ENCODE measurements around the gene CD86. TPM values are rescaled to one million over a fixed set of nuclear protein-coding genes. Genes with fewer than 3 reads are reported as not detected.

Gene CD86
- total and polyA plus RNA-seq, 2 of the 8 experiments (the other 6 are each of a cell fraction or from before 2014, with no cell fraction given): 0.12 to 0.30 TPM

DNA sequence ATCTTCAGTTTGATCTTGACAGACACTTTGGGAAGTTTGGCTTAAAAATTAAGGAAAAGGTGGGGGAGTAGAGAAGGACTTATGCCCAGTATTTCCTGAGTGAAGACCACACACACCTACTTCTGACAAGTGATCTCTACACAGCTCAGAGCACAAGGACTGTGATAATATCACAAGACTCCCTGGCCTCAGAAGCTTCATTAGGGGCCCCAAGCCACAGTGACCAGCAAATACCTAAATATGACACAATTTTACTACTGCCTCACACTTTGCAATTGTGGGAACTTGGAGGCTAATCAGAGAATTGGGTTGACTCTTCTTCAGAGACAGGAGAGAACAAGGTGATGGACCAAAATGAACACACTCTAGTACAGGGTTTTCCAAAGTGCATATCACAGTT lies 35.7 kb upstream of the CD86 start (continued):
- TF ChIP-seq RNF2 (IDR thresholded peaks at IDR 0.05; ENCODE audit: borderline replicate concordance, low read depth, low read length, missing control alignments, poor library complexity, severe bottlenecking): no peak
- TF ChIP-seq CEBPB (IDR thresholded peaks at IDR 0.05; ENCODE audit: low read depth, low read length): no peak
- no peak for TF ChIP-seq RXRA (IDR thresholded peaks at IDR 0.05; ENCODE audit: insufficient read depth, low read depth, low read length)
- no peak for TF ChIP-seq FOSL1 (IDR thresholded peaks at IDR 0.05; ENCODE audit: insufficient read depth, low read depth, low read length)
- TF ChIP-seq TAF1 (IDR thresholded peaks at IDR 0.05; ENCODE audit: low read depth, low read length): no peak
- no peak for TF ChIP-seq KDM5A (IDR thresholded peaks at IDR 0.05; ENCODE audit: low read length)
- TF ChIP-seq GTF2F1 (IDR thresholded peaks at IDR 0.05; ENCODE audit: borderline replicate concordance, low read depth, low read length): no peak
- no peak for TF ChIP-seq EZH2 (IDR thresholded peaks at IDR 0.05; ENCODE audit: low read depth, low read length, severe bottlenecking)
- no peak for TF ChIP-seq SRF (IDR thresholded peaks at IDR 0.05; ENCODE audit: low read depth, low read length)
- TF ChIP-seq SP1 (IDR thresholded peaks at IDR 0.05; ENCODE audit: low read depth, low read length): no peak
- no peak for TF ChIP-seq GABPA (IDR thresholded peaks at IDR 0.05; ENCODE audit: borderline replicate concordance, insufficient read depth, low read length)
- TF ChIP-seq HDAC6 (IDR thresholded peaks at IDR 0.05; ENCODE audit: low read depth, low read length): no peak
- no peak for TF ChIP-seq TBP (IDR thresholded peaks at IDR 0.05; ENCODE audit: low read depth, low read length)
- TF ChIP-seq YY1 (IDR thresholded peaks at IDR 0.05; ENCODE audit: low read depth, low read length): no peak
- no peak for TF ChIP-seq BCL11A (IDR thresholded peaks at IDR 0.05; ENCODE audit: low read depth in 2 of 2, low read length in 2 of 2)
- no peak for TF ChIP-seq CBX5 (IDR thresholded peaks at IDR 0.05; ENCODE audit: low read depth, low read length)
- no peak for TF ChIP-seq POLR2AphosphoS5 (IDR thresholded peaks at IDR 0.05; ENCODE audit: low read depth, low read length)
- TF ChIP-seq PHF8 (conservative IDR thresholded peaks at IDR 0.05; ENCODE audit: low read depth, low read length): no peak
